Osteocyte (in vitro differentiated cells): ENCODE data around the gene EVC2. TPM values are rescaled to one million over a fixed set of nuclear protein-coding genes. Genes with fewer than 3 reads are reported as not detected.

Experiments
- DNase-seq: peaks from one replicate; pipeline ENCODE4 v3.0.0; 2021; ENCODE audit warnings: mixed read lengths; ENCODE audit not compliant: unreplicated experiment; ENCODE audit errors: extremely low spot score
- H3K27ac Mint-ChIP-seq: one replicate; pipeline ENCODE4 v1.8.0; 2021; ENCODE audit warnings: mild to moderate bottlenecking, mixed read lengths; ENCODE audit not compliant: unreplicated experiment
- H3K27me3 Mint-ChIP-seq: one replicate; pipeline ENCODE4 v1.8.0; 2021; ENCODE audit warnings: mixed read lengths; ENCODE audit not compliant: unreplicated experiment
- H3K36me3 Mint-ChIP-seq: one replicate; pipeline ENCODE4 v1.8.0; 2021; ENCODE audit warnings: mixed read lengths; ENCODE audit not compliant: unreplicated experiment
- H3K4me1 Mint-ChIP-seq: one replicate; pipeline ENCODE4 v1.8.0; 2021; ENCODE audit warnings: mixed read lengths; ENCODE audit not compliant: unreplicated experiment
- H3K4me3 Mint-ChIP-seq: one replicate; pipeline ENCODE4 v1.8.0; 2021; ENCODE audit warnings: mild to moderate bottlenecking, moderate library complexity, mixed read lengths; ENCODE audit not compliant: unreplicated experiment
- H3K9me3 Mint-ChIP-seq: one replicate; pipeline ENCODE4 v1.8.0; 2021; ENCODE audit warnings: mixed read lengths; ENCODE audit not compliant: unreplicated experiment
- total RNA-seq: library from RNA; stranded (reverse); gene quantifications from 2 replicates; pipeline ENCODE4 v1.2.1, GENCODE V29; 2021
- TF ChIP-seq, protein P1 (sequence below): fragments of 200-600 bp; sonication (generic); IDR thresholded peaks from 2 replicates; pipeline ENCODE4 v1.5.0; 2021; ENCODE audit warnings: antibody characterized with exemption, mild to moderate bottlenecking, moderate library complexity

Gene EVC2
- total RNA-seq, 1 donor from 2014 or later = 3.1 TPM

DNA sequence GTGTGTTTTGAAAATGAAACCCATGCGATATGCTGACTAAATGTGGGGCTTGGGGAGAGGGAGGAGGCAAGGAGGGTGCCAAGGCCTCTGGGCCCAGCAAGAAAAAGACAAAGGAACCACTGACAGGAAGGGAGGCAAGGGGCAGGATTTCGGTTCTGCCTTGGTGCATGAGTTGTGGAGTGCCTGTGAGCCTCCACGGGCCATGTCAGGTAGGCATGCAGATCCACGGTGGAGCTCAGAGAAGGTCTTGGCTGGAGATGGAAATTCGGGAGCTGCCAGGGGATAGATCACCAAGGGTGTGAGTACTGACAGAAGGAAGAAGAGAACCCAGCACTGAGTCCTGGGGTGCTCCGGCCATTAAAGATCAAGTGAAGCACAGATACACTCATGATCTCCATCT lies 4.1 kb downstream of the EVC2 start:
- no peak for DNase-seq
- H3K36me3 Mint-ChIP-seq = no peaks in the 10 kb centered on the region
- TF ChIP-seq, protein P1, sequence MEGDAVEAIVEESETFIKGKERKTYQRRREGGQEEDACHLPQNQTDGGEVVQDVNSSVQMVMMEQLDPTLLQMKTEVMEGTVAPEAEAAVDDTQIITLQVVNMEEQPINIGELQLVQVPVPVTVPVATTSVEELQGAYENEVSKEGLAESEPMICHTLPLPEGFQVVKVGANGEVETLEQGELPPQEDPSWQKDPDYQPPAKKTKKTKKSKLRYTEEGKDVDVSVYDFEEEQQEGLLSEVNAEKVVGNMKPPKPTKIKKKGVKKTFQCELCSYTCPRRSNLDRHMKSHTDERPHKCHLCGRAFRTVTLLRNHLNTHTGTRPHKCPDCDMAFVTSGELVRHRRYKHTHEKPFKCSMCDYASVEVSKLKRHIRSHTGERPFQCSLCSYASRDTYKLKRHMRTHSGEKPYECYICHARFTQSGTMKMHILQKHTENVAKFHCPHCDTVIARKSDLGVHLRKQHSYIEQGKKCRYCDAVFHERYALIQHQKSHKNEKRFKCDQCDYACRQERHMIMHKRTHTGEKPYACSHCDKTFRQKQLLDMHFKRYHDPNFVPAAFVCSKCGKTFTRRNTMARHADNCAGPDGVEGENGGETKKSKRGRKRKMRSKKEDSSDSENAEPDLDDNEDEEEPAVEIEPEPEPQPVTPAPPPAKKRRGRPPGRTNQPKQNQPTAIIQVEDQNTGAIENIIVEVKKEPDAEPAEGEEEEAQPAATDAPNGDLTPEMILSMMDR = no peak
- peaks cover 5% of the 10 kb centered on the region for H3K27me3 Mint-ChIP-seq
- H3K9me3 Mint-ChIP-seq = no peaks in the 10 kb centered on the region
- H3K27ac Mint-ChIP-seq = no peak overlapping the region
- no peak overlapping the region for H3K4me3 Mint-ChIP-seq
- H3K4me1 Mint-ChIP-seq = peaks cover 8% of the 10 kb centered on the region

DNA sequence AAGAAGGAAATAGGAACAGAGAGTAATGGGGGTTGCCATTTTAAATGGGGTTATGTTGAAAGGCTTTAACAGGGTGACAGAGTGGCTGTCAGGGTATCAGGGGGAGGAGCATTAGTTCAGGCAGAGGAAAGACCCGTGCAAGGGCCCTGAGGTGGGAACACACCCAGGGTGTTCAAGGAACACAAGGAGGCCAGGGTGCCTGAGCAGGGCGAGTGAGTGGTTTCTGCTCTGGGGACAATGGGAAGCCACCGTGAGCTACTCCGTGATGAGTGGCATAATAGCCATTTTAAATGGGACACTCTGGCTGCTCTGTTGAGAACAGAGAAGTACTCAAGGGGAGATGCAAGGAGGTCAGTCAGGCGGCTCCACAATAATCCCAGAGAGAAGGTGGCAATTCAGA lies 4.5 kb downstream of the EVC2 start:
- TF ChIP-seq, protein P1 = no peak
- peaks cover 5% of the 10 kb centered on the region for H3K27me3 Mint-ChIP-seq
- no peaks in the 10 kb centered on the region for H3K9me3 Mint-ChIP-seq
- no peak for DNase-seq
- no peak overlapping the region for H3K27ac Mint-ChIP-seq
- no peaks in the 10 kb centered on the region for H3K36me3 Mint-ChIP-seq
- H3K4me1 Mint-ChIP-seq = peaks cover 8% of the 10 kb centered on the region
- no peak overlapping the region for H3K4me3 Mint-ChIP-seq

DNA sequence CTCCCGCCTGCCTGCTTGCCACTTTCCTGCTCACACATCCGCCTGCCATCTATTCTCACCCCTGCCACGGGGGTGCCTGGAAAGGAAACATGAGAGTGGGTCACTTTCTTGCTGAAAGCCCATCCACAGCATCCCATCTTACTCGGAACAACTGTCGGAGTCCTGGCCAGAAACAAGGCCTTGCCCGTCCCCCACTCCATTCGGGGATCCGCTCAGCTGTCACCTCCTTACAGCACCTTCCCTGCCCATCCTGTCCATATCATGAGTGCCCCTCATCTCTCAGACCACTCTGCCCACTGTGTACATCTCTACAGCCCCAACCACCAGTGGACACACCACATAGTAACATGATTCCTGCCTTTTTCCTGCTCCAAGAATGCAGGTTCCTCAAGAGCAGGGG lies 6.4 kb downstream of the EVC2 start:
- TF ChIP-seq, protein P1 = no peak
- H3K36me3 Mint-ChIP-seq = no peaks in the 10 kb centered on the region
- H3K9me3 Mint-ChIP-seq = no peaks in the 10 kb centered on the region
- H3K4me3 Mint-ChIP-seq = no peak overlapping the region
- no peak overlapping the region for H3K27ac Mint-ChIP-seq
- no peaks in the 10 kb centered on the region for H3K4me1 Mint-ChIP-seq
- DNase-seq = no peak
- no peaks in the 10 kb centered on the region for H3K27me3 Mint-ChIP-seq

DNA sequence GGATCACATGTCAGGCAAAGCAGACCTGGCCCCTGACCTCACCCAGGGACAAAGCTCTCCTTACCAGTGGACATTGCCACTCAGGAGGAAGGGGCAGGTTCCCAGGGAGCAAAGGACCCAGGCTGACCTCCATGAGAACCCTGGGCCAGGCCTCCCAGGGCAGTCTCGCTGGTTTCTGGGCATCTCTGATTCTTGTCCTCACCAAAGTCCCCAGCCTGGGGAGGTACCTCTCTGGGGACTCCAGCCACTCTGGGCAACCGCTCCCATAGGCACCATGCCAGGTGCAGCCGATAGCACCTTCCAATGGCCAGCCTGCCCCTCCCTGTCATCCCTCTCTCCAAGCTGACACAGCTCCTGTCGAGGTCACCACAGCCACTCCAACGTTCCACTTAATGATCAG lies 7.9 kb downstream of the EVC2 start:
- H3K36me3 Mint-ChIP-seq = peaks cover 4% of the 10 kb centered on the region
- H3K27me3 Mint-ChIP-seq = no peaks in the 10 kb centered on the region
- H3K4me3 Mint-ChIP-seq = no peak overlapping the region
- DNase-seq = no peak
- TF ChIP-seq, protein P1 = no peak
- H3K27ac Mint-ChIP-seq = no peak overlapping the region
- H3K4me1 Mint-ChIP-seq = no peaks in the 10 kb centered on the region
- H3K9me3 Mint-ChIP-seq = no peaks in the 10 kb centered on the region

DNA sequence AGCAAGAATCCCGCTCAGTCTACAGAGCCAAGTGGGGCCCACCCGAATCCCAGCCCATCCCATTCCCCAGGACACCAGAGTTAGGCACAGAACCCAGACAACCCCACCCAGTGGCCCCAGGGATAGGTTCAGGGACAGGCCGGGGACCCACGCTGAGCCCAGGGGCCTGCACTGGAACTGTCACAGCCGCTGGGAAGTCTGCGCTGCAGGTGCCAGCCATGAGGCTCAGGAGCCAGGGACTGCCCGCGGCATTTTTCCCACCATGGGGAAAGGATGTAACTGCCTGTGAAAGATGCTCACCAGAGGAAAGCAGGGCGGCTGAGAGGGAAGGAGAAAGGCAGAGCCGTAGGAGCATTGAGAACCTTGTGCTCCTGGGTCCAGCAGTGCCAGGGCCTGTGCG lies 12.0 kb downstream of the EVC2 start:
- H3K36me3 Mint-ChIP-seq = peaks cover 4% of the 10 kb centered on the region
- H3K4me3 Mint-ChIP-seq = no peak overlapping the region
- TF ChIP-seq, protein P1 = no peak
- no peaks in the 10 kb centered on the region for H3K27me3 Mint-ChIP-seq
- H3K4me1 Mint-ChIP-seq = no peaks in the 10 kb centered on the region
- H3K27ac Mint-ChIP-seq = no peak overlapping the region
- no peaks in the 10 kb centered on the region for H3K9me3 Mint-ChIP-seq
- DNase-seq = no peak
